A549 treated with ZK216348 at 1 μM for 4 hours (cell line): ENCODE data around the gene PSMD5. TPM values are rescaled to one million over a fixed set of nuclear protein-coding genes. Genes with fewer than 3 reads are reported as not detected.

Source experiments
- total RNA-seq: library from RNA; stranded (reverse); fragments of 200-300 nt; extraction: Qiagen RNA extraction; gene quantifications from 5 replicates; pipeline ENCODE4 v1.2.3, GENCODE V29; 2022; ENCODE audit warnings: low read depth

The PSMD5 gene
- 27.5 to 32.7 TPM (median 29.4 TPM) in 5 replicates for total RNA-seq

GRCh38 chr9:120842685-120843485, at the start of gene PSMD5:
Gene PSMD5, minus strand, starts transcription at chr9:120842922. Its CDS starts 13 bp downstream, at chr9:120842909.

GRCh38 chr9:120876842-120877240, 34.1 kb upstream of the PSMD5 start, which contains the start of gene PHF19:
Gene PHF19, minus strand, starts transcription at chr9:120877188. Its CDS starts 2,447 bp downstream, at chr9:120874741.

GRCh38 chr9:120792898-120793765, 49.6 kb downstream of the PSMD5 start, which contains the start of gene FBXW2:
Gene FBXW2, minus strand, starts transcription at chr9:120793416. Its CDS starts 5,158 bp downstream, at chr9:120788258.

Other genes starting within 250 kb of the PSMD5 start
- gene MEGF9, start 128.5 kb downstream of the PSMD5 start, total RNA-seq = 15.8 to 28.4 TPM (median 26.3 TPM) in 5 replicates
- gene FBXW2, start 49.5 kb downstream of the PSMD5 start, total RNA-seq = 38.7 to 41.1 TPM (median 40.2 TPM) in 5 replicates
- 80.2 to 138 TPM (median 115 TPM) in 5 replicates for gene PHF19, start 34.3 kb upstream of the PSMD5 start, total RNA-seq
- 2.1 to 4.2 TPM (median 3.2 TPM) in 5 replicates for gene TRAF1, start 83.9 kb upstream of the PSMD5 start, total RNA-seq
- gene C5, start 207.4 kb upstream of the PSMD5 start, total RNA-seq = 11.3 to 15.8 TPM (median 12.2 TPM) in 5 replicates
- 4.5 to 8.8 TPM (median 6.0 TPM) in 5 replicates for gene CNTRL, start 232.0 kb upstream of the PSMD5 start, total RNA-seq